Activated CD4-positive, CD25-positive, alpha-beta regulatory T cell treated with anti-CD3 and anti-CD28 coated beads, Interleukin-2, amount 50 U/mL, for 24 hours (primary cell): Measurements from ENCODE around the gene RIMOC1.
"Not testable (repeated sequence)": the region's sequence is repeated elsewhere in the genome, so short reads cannot be mapped to it uniquely, and the experiment has no call there.

Experiments
- ATAC-seq, 2 donors: fragments of 150-1000 bp; cut with Tn5 transposase; one replicate each; pipeline ENCODE4 v1.10.0; 2021; ENCODE audit warnings: mild to moderate bottlenecking in 1 of 2, moderate library complexity in 1 of 2

RIMOC1 gene

GRCh38 chr5:41891066-41891707 is 13.0 kb upstream of the RIMOC1 start:
- no peak for ATAC-seq

GRCh38 chr5:41892031-41892430 is 12.1 kb upstream of the RIMOC1 start:
- no peak for ATAC-seq

GRCh38 chr5:41893074-41893851 is 10.9 kb upstream of the RIMOC1 start:
- peak in 1 of 2 donors; percentile 53 for ATAC-seq

DNA sequence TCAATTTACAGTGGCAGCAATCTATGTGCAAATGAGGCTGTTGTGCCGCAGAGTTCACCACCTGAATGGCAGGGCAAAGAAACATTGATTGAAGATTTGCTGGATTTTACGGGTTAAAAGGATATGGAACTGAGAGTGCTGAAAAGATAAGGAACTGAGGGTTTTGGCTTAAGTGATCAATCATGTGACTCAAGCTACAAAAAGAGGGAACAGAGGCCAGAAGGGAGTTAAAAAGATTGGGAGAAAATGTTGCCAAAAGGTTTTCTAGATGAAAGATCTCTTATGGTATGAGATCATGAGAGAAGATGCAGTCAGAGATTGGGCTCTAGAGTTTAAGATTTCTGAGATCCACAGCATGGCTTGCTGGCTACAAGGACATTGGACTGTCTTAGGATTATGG is 7.9 kb upstream of the RIMOC1 start:
- no peak for ATAC-seq

DNA sequence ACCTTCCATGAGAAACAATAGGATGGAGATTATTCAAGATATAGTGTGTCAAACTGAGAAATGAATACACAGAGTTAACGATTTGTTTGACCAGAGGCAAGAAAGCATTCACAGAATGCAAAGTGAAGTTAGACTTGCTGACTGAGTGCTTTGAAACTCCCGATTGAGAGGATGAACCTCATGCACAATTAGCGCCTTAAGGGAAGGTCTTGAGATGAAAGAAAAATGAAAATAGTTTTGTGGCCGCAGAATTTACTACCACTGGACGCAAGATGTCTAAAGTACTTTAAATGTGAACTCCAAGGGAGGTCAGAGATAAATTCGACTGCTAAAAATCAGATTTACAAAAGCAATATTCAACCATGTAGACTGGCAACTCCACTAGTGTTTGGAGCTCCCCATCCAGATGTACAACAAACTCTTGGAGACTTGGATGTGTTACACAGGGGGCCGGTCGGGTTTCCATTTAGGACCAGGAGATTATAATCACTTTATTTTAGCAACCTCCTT is 707 bp upstream of the RIMOC1 start:
- no peak for ATAC-seq

GRCh38 chr5:41906151-41906550 is 2.0 kb downstream of the RIMOC1 start:
- ATAC-seq = no peak

DNA sequence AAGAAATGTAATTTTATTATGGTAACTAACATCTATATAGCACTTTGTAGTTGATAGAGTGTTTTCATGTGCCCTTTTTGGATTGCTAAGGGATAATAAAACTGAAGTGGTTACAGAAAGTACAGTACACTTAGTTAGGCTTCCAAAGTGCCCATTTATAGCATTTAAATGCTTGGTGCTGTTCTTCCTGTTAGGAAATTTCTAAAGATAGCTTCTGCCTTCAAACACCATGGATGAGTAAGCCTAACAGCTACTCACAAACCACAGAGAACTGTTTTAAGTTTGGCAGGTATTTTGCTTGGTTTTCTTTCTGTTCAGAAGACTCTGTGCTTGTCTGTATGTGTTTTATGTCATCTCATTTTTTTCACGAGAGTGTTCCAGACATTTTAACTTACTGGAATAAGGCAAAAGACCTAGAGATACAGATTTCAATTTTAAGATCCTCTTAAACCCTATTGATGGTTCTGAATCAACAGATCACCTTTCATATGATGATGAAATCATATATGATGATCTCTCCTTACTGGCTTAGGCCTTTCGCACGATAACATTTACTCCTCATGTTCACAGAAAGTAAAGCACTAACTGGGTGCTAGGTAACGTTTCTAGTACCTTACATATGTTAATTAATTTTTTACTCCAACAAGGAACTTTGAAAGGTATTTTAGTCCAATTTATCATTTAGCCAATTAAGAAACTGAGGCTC is 4.4 kb downstream of the RIMOC1 start:
- ATAC-seq = no peak

DNA sequence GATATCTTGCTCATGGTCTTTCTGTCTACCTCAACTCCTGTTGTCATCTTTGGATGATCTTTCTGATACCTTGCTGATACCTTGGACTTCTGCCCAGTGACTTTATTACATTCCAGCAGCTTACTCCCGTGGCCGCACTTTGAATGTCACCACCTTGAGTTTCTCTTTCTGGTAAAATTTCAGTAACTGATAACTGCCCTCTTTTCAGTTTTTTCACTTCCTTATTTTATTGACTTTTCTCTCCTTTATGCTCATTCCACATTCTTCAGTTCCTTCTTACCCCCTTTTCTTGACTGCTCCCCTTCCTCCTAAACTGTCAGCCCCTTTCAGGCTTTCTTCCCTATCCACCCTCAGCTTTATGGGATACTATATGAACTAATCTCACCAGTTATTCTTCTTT is 14.0 kb downstream of the RIMOC1 start:
- ATAC-seq = no peak

DNA sequence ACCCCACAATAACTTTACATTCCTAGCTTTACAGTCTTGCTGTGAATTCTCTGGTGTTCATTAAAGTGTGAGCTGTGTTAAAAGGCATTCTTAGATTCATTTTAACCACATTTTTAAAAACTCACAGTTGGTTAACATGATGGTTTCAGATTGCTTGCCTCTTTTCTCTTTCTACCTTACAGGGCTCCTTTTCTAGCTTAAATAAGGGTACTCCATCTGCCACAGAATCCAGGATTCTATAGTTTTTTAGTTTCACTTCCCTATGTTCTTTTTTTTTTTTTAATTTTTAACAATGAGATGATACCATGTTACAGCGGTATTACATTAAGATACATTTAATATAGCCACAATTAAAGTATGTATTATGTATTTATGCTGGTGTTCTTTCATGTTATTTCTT is 17.0 kb downstream of the RIMOC1 start:
- ATAC-seq = no peak

DNA sequence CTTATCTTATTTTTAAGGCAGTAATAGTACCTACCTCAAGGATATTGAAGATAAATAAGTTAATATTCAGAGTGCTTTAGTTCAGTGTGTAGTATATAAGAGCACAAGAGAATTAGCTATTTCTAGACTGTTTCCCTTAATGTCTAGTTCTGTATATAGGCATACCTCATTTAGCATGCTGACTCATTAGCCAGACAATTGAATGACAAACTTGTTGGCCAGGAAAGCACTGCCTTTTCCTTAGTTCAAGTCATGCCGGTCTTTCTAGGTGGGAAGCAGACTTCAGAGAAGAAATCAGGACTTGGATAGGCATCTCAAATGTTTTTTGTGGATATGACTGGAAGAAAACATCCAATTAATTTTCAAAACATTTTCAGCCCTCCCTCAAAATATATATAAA is 17.7 kb downstream of the RIMOC1 start:
- ATAC-seq = no peak

DNA sequence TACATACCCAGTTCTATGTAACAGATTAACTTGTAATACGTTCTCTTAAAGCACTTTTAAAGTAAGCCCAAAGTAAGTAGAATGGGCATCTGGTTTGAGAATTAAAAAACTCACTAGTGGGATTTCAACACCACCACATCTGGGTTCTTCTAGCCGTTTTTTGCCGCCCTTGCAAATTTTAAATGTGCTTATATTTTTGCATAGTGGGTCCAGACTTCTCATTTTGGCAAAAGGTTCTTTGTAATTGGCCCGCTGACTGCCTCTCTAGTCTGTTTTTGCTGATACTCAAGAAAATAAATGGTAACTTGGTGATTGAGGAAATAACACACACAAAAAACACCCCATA is 20.4 kb downstream of the RIMOC1 start:
- ATAC-seq = no peak

GRCh38 chr5:41924872-41925554 is 20.9 kb downstream of the RIMOC1 start, which contains the start of gene FBXO4:
FBXO4 (plus strand) TSS chr5:41925281; CDS start chr5:41925310, 29 bp downstream.
- peak; percentile 99 for ATAC-seq

GRCh38 chr5:41925555-41925951 is 21.4 kb downstream of the RIMOC1 start:
- ATAC-seq = peak in 1 of 2 donors; percentile 26

DNA sequence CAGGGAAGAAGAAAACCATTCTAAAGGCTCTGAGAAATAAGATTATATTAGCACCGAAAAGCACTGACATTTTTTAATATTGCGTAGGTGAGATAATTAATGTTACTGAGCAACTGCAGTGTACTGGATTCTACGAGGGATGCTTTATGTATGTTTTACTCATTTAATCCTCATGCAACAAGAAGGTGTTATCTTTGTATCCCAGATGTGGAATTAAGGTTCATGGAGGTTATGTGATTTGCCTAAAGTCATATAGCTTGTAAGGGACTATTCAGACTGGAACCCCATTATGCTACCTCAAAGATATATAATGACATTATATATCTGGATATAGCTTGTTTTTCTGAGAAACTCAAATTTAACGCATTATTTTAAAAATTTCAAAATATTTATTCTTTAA is 23.5 kb downstream of the RIMOC1 start:
- no peak for ATAC-seq

DNA sequence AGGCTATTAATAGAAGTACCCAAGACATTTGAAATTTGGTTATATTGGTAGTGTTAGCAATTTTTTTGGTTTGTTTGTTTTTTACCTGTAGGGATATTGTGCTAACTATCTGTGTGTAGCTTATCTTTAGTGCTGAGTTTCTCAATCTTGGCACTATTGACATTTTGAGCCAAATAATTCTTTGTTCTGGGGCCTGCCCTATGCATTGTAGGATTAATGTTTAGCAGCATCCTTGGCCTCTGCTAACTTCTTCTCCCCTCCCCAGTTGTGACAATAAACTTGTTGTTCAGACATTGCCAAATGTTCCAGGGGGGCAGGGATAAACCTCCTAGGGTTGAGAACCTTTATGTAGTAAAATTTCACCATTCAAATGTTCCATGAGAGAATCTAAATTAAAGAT is 24.9 kb downstream of the RIMOC1 start:
- no peak for ATAC-seq

DNA sequence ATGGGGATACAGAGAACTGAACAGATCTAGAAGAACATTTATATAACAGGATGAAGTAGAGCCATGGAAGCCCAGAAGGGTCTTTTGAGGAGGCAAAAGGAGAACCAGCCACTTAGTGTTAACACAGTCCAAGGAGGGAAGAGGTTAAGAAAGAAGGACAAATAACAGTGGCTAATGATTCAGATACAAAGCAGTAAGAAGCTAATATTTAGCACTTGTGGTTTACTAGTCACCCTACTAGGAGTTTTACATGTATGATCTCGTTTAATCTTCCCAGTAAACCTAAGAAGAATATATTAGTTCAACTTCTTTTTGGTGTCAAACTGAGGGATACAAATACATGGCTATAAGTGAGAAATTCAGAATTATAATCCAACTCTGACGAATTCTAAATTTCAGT is 28.6 kb downstream of the RIMOC1 start:
- no peak for ATAC-seq

GRCh38 chr5:41935544-41935943 is 31.4 kb downstream of the RIMOC1 start:
- ATAC-seq = no peak

DNA sequence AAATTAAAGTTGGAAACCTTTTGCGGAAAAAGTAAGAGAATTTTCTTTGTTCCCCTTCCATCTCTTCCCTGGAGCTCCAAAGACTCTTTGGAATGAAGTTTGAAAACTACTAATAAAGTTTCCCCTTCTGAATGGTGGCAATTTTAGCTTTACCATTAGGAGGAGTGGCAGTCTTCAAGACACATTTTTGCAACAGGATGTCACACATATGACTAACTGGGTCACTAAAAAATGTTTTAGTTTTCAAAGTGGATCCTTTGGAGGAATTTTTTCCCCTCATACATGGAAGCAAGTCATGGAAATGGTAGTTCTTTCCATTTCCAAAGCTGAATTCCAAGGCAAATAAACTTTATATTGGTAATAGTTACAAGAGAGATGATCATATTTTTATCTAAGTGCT is 36.5 kb downstream of the RIMOC1 start:
- no peak for ATAC-seq

DNA sequence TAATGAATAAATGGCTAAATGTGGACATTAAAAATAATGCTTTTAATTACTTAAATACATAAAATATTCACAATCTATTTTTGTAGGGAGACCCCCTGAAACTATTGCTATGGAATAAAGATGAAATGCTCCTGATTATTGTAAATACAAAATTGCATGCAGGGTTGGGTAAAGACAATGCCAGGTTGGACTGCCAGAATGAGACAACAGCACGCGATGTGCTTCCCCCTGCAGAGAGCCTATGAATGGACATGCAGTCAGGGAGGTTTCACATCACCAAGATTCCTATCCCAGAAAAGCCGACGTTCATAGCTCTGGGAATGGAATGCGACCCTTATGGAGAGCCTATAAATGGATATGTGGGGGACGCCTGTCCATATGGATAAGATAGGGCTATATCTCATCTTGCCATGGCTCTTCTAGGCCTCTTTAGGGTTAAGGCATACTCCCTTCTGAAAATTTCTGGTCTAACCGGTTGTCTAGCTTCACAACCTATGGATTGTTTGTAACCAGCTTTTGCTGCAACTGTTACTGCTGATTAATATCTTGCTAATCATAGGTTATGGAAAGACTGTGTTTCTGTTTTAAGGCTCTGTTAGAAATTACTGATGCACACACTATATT is 41.3 kb downstream of the RIMOC1 start:
- ATAC-seq = not testable (repeated sequence)

DNA sequence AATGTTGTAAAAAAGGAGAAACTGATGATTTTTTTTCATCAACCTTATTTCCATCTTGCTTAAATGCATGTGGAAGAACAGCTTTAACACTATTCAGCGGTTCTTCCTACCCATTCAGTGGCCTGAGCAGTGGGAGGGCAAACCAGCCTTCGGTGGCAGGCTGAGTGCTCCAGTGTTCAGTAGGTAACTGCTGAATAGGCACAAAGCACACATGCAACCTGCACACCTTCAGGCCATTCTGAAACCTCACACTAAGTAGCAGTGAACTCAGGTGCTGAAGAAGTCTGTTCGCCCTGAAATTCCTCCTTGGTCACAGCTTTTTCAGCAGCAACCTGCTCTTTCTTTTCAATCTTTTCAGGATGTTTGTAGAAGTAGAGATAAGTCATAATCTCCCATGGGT is 47.1 kb downstream of the RIMOC1 start:
- ATAC-seq = no peak
